ENCODE measurements around the gene SALL1.

The SALL1 gene

GRCh38 chr16:51139568-51139967 is 11.5 kb downstream of the SALL1 start:
- Histone ChIP-seq H3K27me3 (peaks cover 0 to 30% of the 10 kb centered on the region in 2 donors), H3K4me3 (no peak overlapping the region), H3K27ac (no peak overlapping the region), H3K36me3 (no peaks in the 10 kb centered on the region), H3K9me3 (peaks cover 0 to 4% (median 0%) of the 10 kb centered on the region in 3 donors), H3K4me1 (peaks cover 0 to 3% (median 0%) of the 10 kb centered on the region in 4 donors)
- intact Hi-C loops (cut with DNase I; ENCODE audit: low total_unique reads) = no loop called here
- TF ChIP-seq CTCF (IDR thresholded peaks at IDR 0.05) = no peak
- no peak for DNase-seq

GRCh38 chr16:51138178-51138577 is 12.9 kb downstream of the SALL1 start:
- Histone ChIP-seq H3K27me3 (peaks cover 0 to 42% of the 10 kb centered on the region in 2 donors), H3K4me3 (no peak overlapping the region), H3K4me1 (peaks cover 0 to 7% (median 0%) of the 10 kb centered on the region in 4 donors), H3K9me3 (peaks cover 0 to 4% (median 0%) of the 10 kb centered on the region in 3 donors), H3K27ac (no peak overlapping the region), H3K36me3 (no peaks in the 10 kb centered on the region)
- no peak for DNase-seq
- intact Hi-C loops (cut with DNase I; ENCODE audit: low total_unique reads) = no loop called here
- no peak for TF ChIP-seq CTCF (IDR thresholded peaks at IDR 0.05)

- H3K27ac ChIP-seq = no peak overlapping the region
- no peak for DNase-seq
- intact Hi-C loops (cut with DNase I; ENCODE audit: low total_unique reads) = no loop called here
- H3K9me3 ChIP-seq = peaks cover 0 to 4% (median 0%) of the 10 kb centered on the region in 3 donors
- no peak for TF ChIP-seq CTCF (IDR thresholded peaks at IDR 0.05)
- H3K27me3 ChIP-seq = peaks cover 0 to 48% of the 10 kb centered on the region in 2 donors
- peaks cover 0 to 7% (median 0%) of the 10 kb centered on the region in 4 donors for H3K4me1 ChIP-seq
- no peak overlapping the region for H3K4me3 ChIP-seq
- H3K36me3 ChIP-seq = no peaks in the 10 kb centered on the region
Observed at GRCh38 chr16:51137097-51137496, 14.0 kb downstream of the SALL1 start.

GRCh38 chr16:51134876-51135275 is 16.2 kb downstream of the SALL1 start:
- intact Hi-C loops (cut with DNase I; ENCODE audit: low total_unique reads) = no loop called here
- H3K4me3 ChIP-seq = no peak overlapping the region
- no peak overlapping the region for H3K27ac ChIP-seq
- peaks cover 0 to 7% (median 0%) of the 10 kb centered on the region in 4 donors for H3K4me1 ChIP-seq
- no peak for TF ChIP-seq CTCF (IDR thresholded peaks at IDR 0.05)
- H3K36me3 ChIP-seq = no peaks in the 10 kb centered on the region
- peaks cover 0 to 41% of the 10 kb centered on the region in 2 donors for H3K27me3 ChIP-seq
- H3K9me3 ChIP-seq = no peaks in the 10 kb centered on the region
- no peak for DNase-seq

DNA sequence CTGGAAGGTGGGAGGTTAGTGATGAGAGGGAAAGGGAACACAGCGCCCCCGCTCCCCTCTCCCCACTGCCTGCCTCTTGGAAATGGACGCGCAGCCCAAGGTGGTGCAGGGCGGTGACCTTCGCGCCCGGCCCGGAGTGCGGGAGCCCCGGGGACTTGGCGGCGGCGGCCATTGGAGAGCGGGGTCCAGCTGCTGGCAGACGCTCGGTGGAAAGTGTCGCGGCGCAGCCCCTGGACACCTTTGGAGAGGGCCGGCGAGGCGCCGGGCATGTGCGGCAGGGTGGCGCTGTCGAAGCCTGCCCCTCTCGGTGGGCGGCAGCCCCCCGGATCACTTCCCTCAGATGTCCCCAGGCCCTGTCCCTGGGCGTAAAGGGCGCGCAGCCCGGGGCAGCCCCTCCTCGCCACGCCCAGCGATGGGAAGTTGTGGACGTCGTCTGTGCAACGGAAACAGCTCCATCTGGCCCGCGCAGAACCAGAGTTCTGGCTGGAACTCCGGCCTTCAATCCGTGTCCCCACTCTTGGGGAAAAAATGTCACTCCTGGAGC is 16.7 kb downstream of the SALL1 start:
- no peak for TF ChIP-seq CTCF (IDR thresholded peaks at IDR 0.05)
- intact Hi-C loops (cut with DNase I; ENCODE audit: low total_unique reads) = no loop called here
- Histone ChIP-seq H3K27ac (no peak overlapping the region), H3K9me3 (no peaks in the 10 kb centered on the region), H3K4me1 (peaks cover 0 to 7% (median 0%) of the 10 kb centered on the region in 4 donors), H3K4me3 (no peak overlapping the region), H3K27me3 (peaks cover 0 to 39% of the 10 kb centered on the region in 2 donors), H3K36me3 (no peaks in the 10 kb centered on the region)
- DNase-seq = no peak

All from tibial artery (tissue), 4 donors.